Uterus (tissue), 2 donors: ENCODE results near the gene COX7B2.

Experiments used
- POLR2A ChIP-seq, 2 donors: fragments of 450-650 bp; IDR thresholded peaks; one replicate each; pipeline ENCODE4 v1.6.1; 2016; ENCODE audit warnings: antibody characterized with exemption in 2 of 2, mild to moderate bottlenecking in 1 of 2, moderate library complexity in 1 of 2
- TF ChIP-seq, protein P1 (sequence below), 4 experiments: fragments of 200-600 bp in 2 of 4; fragments of 450-650 bp in 2 of 4; sonication (generic) in 2 of 4; IDR thresholded peaks; one replicate each; pipeline ENCODE4 v1.5.1; 2016 to 2019; ENCODE audit warnings: antibody characterized with exemption in 4 of 4, mild to moderate bottlenecking in 2 of 4, moderate library complexity in 1 of 4

DNA sequence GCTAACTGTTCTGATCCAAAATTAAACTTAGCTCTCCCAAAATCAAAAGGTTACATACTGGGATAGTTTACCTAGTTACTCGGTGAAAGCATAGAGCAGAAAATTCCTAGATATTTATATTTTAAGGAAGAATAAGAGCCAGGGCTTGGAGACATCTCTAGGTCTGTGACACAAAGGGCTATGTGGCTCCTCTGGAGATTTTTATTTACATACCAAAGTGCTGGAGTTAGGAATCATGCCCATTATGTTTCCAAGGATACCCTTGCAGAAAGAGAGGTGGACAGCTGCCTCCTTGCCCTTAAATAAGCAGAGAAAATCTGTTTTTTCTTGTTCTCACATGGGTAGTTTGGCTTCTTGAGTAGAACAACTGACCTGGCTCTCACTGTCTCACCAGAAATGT, 9.0 kb downstream of the COX7B2 start:
- TF ChIP-seq, protein P1, sequence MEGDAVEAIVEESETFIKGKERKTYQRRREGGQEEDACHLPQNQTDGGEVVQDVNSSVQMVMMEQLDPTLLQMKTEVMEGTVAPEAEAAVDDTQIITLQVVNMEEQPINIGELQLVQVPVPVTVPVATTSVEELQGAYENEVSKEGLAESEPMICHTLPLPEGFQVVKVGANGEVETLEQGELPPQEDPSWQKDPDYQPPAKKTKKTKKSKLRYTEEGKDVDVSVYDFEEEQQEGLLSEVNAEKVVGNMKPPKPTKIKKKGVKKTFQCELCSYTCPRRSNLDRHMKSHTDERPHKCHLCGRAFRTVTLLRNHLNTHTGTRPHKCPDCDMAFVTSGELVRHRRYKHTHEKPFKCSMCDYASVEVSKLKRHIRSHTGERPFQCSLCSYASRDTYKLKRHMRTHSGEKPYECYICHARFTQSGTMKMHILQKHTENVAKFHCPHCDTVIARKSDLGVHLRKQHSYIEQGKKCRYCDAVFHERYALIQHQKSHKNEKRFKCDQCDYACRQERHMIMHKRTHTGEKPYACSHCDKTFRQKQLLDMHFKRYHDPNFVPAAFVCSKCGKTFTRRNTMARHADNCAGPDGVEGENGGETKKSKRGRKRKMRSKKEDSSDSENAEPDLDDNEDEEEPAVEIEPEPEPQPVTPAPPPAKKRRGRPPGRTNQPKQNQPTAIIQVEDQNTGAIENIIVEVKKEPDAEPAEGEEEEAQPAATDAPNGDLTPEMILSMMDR (IDR thresholded peaks at IDR 0.05): no peak
- TF ChIP-seq POLR2A (IDR thresholded peaks at IDR 0.05): no peak
